Suprapubic skin (tissue), 3 donors: ENCODE measurements around the gene ADAD2.

Source experiments
- CTCF ChIP-seq, 2 donors: fragments of 200-600 bp in 1 of 2; fragments of 450-650 bp in 1 of 2; sonication (generic) in 1 of 2; IDR thresholded peaks; one replicate each; pipeline ENCODE4 v1.5.1; 2016 to 2019; ENCODE audit warnings: antibody characterized with exemption in 2 of 2, mild to moderate bottlenecking in 1 of 2, moderate library complexity in 1 of 2
- POLR2AphosphoS5 ChIP-seq, 3 donors: sonication (generic); formaldehyde crosslinking; IDR thresholded peaks; one replicate each; pipeline ENCODE4 v1.6.1; 2017; ENCODE audit warnings: antibody characterized with exemption in 3 of 3

GRCh38 chr16:84180519-84181140, 10.3 kb upstream of the ADAD2 start:
- TF ChIP-seq CTCF (IDR thresholded peaks at IDR 0.05) (no peak), POLR2AphosphoS5 (IDR thresholded peaks at IDR 0.05) (no peak)
